OCI-LY3 (cell line): ENCODE measurements around the gene TULP4.

Experiments
- EZH2phosphoT487 ChIP-seq: fragments of 200-600 bp; shearing (Covaris generic); IDR thresholded peaks from 2 replicates; pipeline ENCODE4 v1.6.1; 2018; ENCODE audit warnings: antibody characterized with exemption, mixed run types, low read depth
- TF ChIP-seq, protein P1 (sequence below): fragments of 200-600, 300-600 bp; sonication (generic); IDR thresholded peaks from 2 replicates; pipeline ENCODE4 v1.5.1; 2014; ENCODE audit warnings: antibody characterized with exemption, low read length, low read depth

DNA sequence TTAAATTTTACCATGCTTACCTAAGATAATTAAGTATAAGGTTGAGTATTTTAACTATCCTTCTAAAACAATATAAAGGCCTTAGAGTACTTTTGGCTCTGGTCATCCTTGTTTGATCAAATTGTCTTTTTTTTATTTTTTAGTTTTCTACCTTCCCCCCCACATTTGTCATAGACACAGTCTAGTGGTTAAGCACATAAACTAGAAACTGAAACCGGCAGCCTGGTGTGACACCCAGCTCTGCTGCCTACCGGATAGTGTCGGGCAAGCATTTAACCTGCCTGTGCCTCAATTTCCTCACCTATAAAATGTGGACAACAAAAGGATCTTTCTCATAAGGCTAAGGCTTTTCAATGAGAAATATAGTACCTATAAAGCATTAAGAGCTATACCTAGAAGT, 21.6 kb upstream of the TULP4 start:
- TF ChIP-seq, protein P1, sequence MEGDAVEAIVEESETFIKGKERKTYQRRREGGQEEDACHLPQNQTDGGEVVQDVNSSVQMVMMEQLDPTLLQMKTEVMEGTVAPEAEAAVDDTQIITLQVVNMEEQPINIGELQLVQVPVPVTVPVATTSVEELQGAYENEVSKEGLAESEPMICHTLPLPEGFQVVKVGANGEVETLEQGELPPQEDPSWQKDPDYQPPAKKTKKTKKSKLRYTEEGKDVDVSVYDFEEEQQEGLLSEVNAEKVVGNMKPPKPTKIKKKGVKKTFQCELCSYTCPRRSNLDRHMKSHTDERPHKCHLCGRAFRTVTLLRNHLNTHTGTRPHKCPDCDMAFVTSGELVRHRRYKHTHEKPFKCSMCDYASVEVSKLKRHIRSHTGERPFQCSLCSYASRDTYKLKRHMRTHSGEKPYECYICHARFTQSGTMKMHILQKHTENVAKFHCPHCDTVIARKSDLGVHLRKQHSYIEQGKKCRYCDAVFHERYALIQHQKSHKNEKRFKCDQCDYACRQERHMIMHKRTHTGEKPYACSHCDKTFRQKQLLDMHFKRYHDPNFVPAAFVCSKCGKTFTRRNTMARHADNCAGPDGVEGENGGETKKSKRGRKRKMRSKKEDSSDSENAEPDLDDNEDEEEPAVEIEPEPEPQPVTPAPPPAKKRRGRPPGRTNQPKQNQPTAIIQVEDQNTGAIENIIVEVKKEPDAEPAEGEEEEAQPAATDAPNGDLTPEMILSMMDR: no peak
- TF ChIP-seq EZH2phosphoT487: no peak
